GM18861 (cell line): ENCODE results near the gene PRSS12.

Experiments
- ATAC-seq: cut with Tn5 transposase; IDR thresholded peaks from one replicate; pipeline ENCODE4 v1.9.1; 2021; ENCODE audit not compliant: unreplicated experiment

PRSS12 gene

GRCh38 chr4:118360106-118360505 lies 7.3 kb upstream of the PRSS12 start:
- ATAC-seq: no peak

- no peak for ATAC-seq
Observed at GRCh38 chr4:118357601-118358000, 4.8 kb upstream of the PRSS12 start.

DNA sequence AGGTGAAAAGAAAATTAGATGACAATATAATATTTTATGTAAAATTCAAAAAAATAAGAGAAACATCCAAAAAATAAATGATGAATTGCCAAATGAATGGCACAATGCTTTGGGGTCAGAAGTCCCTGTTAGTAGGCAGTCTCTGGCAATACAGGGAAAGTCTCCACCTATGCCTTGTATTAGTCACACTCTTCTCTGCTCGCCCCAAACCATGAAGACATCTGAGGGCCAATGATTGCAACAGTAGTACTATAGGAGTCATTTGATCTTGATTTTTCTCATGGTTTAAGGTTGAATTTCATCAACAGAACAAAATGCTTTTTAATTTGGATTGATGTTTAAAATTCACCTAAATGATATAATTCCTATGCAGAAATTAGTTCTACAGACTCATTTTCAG lies 3.9 kb upstream of the PRSS12 start:
- ATAC-seq: no peak

GRCh38 chr4:118356111-118356510 lies 3.3 kb upstream of the PRSS12 start:
- no peak for ATAC-seq

- ATAC-seq: no peak
Observed at GRCh38 chr4:118354913-118355312, 2.1 kb upstream of the PRSS12 start.

GRCh38 chr4:118353534-118354030 lies 779 bp upstream of the PRSS12 start:
- no peak for ATAC-seq

- ATAC-seq: peak; percentile 4
Observed at GRCh38 chr4:118351851-118352827, 664 bp downstream of the PRSS12 start.

DNA sequence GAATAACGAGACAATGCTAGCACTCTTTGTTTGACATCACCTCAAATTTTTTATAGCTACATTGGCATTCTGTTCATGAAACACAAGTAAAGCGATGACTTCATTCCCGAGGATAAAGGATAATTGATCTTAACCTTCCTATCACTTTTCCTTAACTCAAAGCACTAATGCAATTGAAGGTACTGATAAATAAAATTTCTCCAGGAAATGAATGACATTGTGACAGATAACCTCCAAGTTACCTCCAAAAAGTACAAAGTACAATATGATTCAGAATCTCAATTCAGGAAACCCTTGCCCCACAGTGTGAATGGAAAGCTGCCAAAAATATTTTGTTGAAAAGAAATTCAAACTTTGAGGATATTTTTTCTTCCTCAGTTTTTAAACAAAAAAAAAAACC lies 1.8 kb downstream of the PRSS12 start:
- no peak for ATAC-seq

- no peak for ATAC-seq
Observed at GRCh38 chr4:118348886-118349285, 3.9 kb downstream of the PRSS12 start.

DNA sequence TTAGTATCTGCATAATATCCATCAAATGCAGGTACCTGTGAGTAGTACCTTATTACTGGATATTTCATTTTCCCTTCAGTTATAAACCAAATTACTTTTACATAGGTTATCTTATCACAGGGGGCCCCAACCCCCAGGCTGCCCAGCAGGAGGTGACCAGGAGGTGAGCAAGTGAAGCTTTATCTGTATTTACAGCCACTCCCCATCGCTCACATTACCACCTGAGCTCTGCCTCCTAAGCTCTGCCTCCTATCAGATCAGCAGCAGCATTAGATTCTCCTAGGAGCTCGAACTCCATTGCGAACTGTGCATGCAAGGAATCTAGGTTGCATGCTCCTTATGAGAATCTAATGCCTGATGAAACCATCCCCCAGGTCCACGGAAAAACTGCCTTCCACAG lies 6.3 kb downstream of the PRSS12 start:
- ATAC-seq: no peak

GRCh38 chr4:118345813-118346212 lies 7.0 kb downstream of the PRSS12 start:
- ATAC-seq: no peak

- no peak for ATAC-seq
Observed at GRCh38 chr4:118344801-118345200, 8.0 kb downstream of the PRSS12 start.

DNA sequence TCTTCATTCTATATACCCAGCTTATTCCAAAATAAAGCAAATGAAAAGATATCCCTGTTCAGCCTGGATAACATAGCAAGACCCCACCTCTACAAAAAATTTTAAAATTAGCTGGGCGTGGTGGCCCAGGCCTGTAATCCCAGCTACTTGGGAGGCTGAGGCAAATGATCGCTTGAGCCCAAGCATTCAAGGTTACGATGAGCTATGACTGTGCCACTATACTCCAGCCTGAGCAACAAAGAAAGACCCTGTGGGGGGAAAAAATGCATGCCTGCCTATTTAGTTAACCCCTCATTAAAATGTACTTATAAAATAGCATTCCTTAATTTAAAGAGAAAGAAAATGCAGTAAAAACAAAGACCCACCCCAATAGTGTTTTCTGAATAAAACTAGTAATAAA lies 9.3 kb downstream of the PRSS12 start:
- ATAC-seq: no peak

GRCh38 chr4:118340109-118340508 lies 12.7 kb downstream of the PRSS12 start:
- no peak for ATAC-seq

- ATAC-seq: no peak
Observed at GRCh38 chr4:118338981-118339765, 13.6 kb downstream of the PRSS12 start.

GRCh38 chr4:118338518-118338917 lies 14.3 kb downstream of the PRSS12 start:
- no peak for ATAC-seq

- no peak for ATAC-seq
Observed at GRCh38 chr4:118337954-118338353, 14.8 kb downstream of the PRSS12 start.

DNA sequence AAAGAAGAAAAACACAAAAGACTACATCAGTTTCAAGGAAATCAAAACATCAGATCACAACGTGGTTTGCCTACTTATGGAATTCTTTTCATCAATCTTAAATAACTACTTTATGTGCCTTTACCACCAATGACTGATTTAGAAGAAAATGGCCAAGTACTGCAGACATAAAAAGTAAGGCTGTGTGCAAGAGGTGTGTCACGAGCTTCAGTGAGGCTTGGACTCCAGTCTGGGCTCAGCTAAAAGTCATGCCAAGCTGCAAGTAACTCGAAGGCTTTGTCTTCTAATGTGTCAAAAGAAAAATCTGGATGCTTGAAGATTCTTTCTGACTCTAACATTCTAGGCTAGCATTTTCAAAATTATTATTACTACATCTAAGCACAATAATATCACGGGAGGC lies 17.0 kb downstream of the PRSS12 start:
- ATAC-seq: no peak

DNA sequence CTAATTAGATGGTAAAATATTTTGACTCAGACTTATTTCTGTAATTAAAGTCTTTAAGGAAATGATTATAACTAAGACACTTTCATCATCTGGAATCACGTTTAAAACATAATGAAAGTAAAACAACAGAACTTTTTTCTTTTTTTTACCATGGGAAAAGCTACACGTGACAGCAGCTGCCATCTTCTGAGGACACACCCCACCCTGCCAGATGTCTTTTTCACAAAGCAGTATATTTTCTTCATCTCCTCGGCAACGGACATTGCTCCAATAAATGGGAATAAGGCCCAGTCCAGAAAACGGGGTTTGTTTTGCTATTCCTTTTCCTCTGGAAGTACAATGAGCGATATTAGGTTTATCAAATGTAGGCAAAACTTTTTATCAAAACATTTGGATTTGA lies 17.5 kb downstream of the PRSS12 start:
- ATAC-seq: no peak

- no peak for ATAC-seq
Observed at GRCh38 chr4:118331352-118331751, 21.5 kb downstream of the PRSS12 start.

DNA sequence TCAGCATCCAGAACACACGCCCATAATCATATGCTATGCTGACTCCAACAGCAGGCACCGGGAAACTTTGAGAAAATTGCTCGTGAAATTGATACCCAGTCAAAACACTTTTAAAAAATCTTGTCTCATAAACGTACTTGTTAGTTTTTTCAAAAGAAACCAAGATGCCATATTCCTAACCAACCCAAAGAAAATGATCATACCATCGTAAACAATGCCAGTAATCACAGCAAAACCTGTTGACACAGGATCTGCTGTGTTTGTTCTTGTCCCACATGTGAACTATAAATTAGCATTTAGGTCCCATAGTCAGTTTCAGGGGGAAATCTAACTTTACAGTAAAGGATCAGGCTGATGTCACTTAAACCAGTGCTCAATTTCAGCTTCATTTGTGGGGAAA lies 23.0 kb downstream of the PRSS12 start:
- no peak for ATAC-seq
